IMR-90 (cell line): ENCODE results near the gene SHCBP1L. TPM values are rescaled to one million over a fixed set of nuclear protein-coding genes. Genes with fewer than 3 reads are reported as not detected.

Source experiments
- ATAC-seq: fragments of 200-7000 bp; cut with Tn5 transposase; 2 replicates; pipeline ENCODE4 v1.9.1; 2020; ENCODE audit warnings: low read depth, mild to moderate bottlenecking, moderate library complexity
- BruUV-seq: library from RNA; stranded (reverse); fragments of 400-500 nt; replicated peaks from 2 replicates; lab custom pipeline; 2021; lab: Mats Ljungman, UMichigan
- CTCF ChIA-PET: fragments of 300-600 bp; formaldehyde crosslinking; extraction: SDS; loops from one replicate; lab custom pipeline; 2021; ENCODE audit warnings: antibody characterized with exemption; lab: Yijun Ruan, JAX
- POLR2A ChIA-PET: fragments of 300-600 bp; sonication (Branson Sonifier 250); formaldehyde crosslinking; loops from one replicate; lab custom pipeline; 2022; ENCODE audit warnings: antibody characterized with exemption; ENCODE audit not compliant: unreplicated experiment; lab: Charles Lee
- DNase-seq: peaks from one replicate; pipeline ENCODE4 v3.0.0; 2013
- H2AFZ ChIP-seq: replicated peaks from 2 replicates; pipeline ENCODE3; 2013; ENCODE audit warnings: low read length, mild to moderate bottlenecking; ENCODE audit not compliant: poor library complexity
- H2AK5ac ChIP-seq: 2 replicates; pipeline ENCODE4 v1.6.1; 2013; ENCODE audit warnings: low read depth, low read length, inconsistent platforms
- H2AK9ac ChIP-seq: replicated peaks from 2 replicates; pipeline ENCODE3; 2013; ENCODE audit warnings: mild to moderate bottlenecking, low read depth, low read length, moderate library complexity; ENCODE audit not compliant: poor library complexity
- H2BK120ac ChIP-seq: 2 replicates; pipeline ENCODE4 v1.6.1; 2013; ENCODE audit warnings: low read depth, low read length, inconsistent platforms
- H2BK15ac ChIP-seq: 3 replicates; pipeline ENCODE4 v1.6.1; 2013; ENCODE audit warnings: low read depth, low read length, inconsistent platforms
- H2BK20ac ChIP-seq: 2 replicates; pipeline ENCODE4 v1.6.1; 2013; ENCODE audit warnings: low read depth, mild to moderate bottlenecking, inconsistent platforms, low read length, moderate library complexity
- H2BK5ac ChIP-seq: 2 replicates; pipeline ENCODE4 v1.6.1; 2013; ENCODE audit warnings: mild to moderate bottlenecking, low read depth, low read length, inconsistent platforms; ENCODE audit not compliant: poor library complexity, severe bottlenecking
- H3K14ac ChIP-seq: replicated peaks from 2 replicates; pipeline ENCODE4 v1.6.1; 2013; ENCODE audit warnings: low read depth, low read length, inconsistent platforms
- H3K18ac ChIP-seq: 2 replicates; pipeline ENCODE4 v1.6.1; 2013; ENCODE audit warnings: low read depth, low read length, control low read depth
- H3K23ac ChIP-seq: 2 replicates; pipeline ENCODE4 v1.6.1; 2013; ENCODE audit warnings: low read depth, low read length, inconsistent platforms
- H3K27ac ChIP-seq: 2 replicates; pipeline ENCODE4 v1.5.1; 2013; ENCODE audit warnings: mild to moderate bottlenecking, control low read depth, low read length; ENCODE audit not compliant: insufficient read depth
- H3K27me3 ChIP-seq: 2 replicates; pipeline ENCODE4 v1.6.1; 2013; ENCODE audit warnings: low read length; ENCODE audit not compliant: control insufficient read depth, insufficient read depth
- H3K36me3 ChIP-seq: 2 replicates; pipeline ENCODE4 v1.6.1; 2013; ENCODE audit warnings: low read length, mixed read lengths; ENCODE audit not compliant: control insufficient read depth, insufficient read depth
- H3K4ac ChIP-seq: 2 replicates; pipeline ENCODE4 v1.6.1; 2013; ENCODE audit warnings: low read depth, low read length, inconsistent platforms
- H3K4me1 ChIP-seq: 2 replicates; pipeline ENCODE4 v1.6.1; 2013; ENCODE audit warnings: low read length, mixed read lengths; ENCODE audit not compliant: control insufficient read depth, insufficient read depth
- H3K4me2 ChIP-seq: 2 replicates; pipeline ENCODE4 v1.6.1; 2013; ENCODE audit warnings: low read depth, mild to moderate bottlenecking, control low read depth, low read length, moderate library complexity
- H3K4me3 ChIP-seq: 2 replicates; pipeline ENCODE4 v1.5.1; 2013; ENCODE audit warnings: low read depth, mild to moderate bottlenecking, control low read depth, low read length, moderate library complexity; ENCODE audit not compliant: insufficient read depth
- H3K56ac ChIP-seq: 2 replicates; pipeline ENCODE4 v1.6.1; 2013; ENCODE audit warnings: low read length, inconsistent platforms; ENCODE audit not compliant: insufficient read depth; ENCODE audit errors: extremely low read depth
- H3K79me1 ChIP-seq, 2 experiments: 2 replicates each; pipeline ENCODE4 v1.6.1; 2013; ENCODE audit warnings: low read length in 2 of 2, inconsistent platforms in 1 of 2, low read depth in 1 of 2
- H3K9ac ChIP-seq: 2 replicates; pipeline ENCODE4 v1.6.1; 2013; ENCODE audit warnings: low read depth, low read length, control low read depth
- H3K9me1 ChIP-seq: 2 replicates; pipeline ENCODE4 v1.6.1; 2013; ENCODE audit warnings: low read length, inconsistent platforms; ENCODE audit not compliant: insufficient read depth
- H3K9me3 ChIP-seq: 2 replicates; pipeline ENCODE4 v1.6.1; 2013; ENCODE audit warnings: low read length; ENCODE audit not compliant: control insufficient read depth, insufficient read depth
- H4K20me1 ChIP-seq: 2 replicates; pipeline ENCODE4 v1.6.1; 2013; ENCODE audit warnings: low read length, inconsistent platforms; ENCODE audit not compliant: insufficient read depth
- H4K5ac ChIP-seq: 2 replicates; pipeline ENCODE4 v1.6.1; 2013; ENCODE audit warnings: mild to moderate bottlenecking, low read depth, low read length, control low read depth
- H4K8ac ChIP-seq, 2 experiments: 2 replicates each; pipeline ENCODE4 v1.6.1; 2013; ENCODE audit warnings: low read depth in 2 of 2, low read length in 2 of 2, control low read depth in 1 of 2, inconsistent platforms in 1 of 2
- H4K91ac ChIP-seq: 2 replicates; pipeline ENCODE4 v1.6.1; 2013; ENCODE audit warnings: low read depth, low read length, inconsistent platforms; ENCODE audit not compliant: insufficient read depth
- CEBPB ChIP-seq: IDR thresholded peaks from 2 replicates; pipeline ENCODE4 v1.6.1; 2012; ENCODE audit warnings: low read depth, low read length, improper control_type of control experiment
- CHD1 ChIP-seq: IDR thresholded peaks from 2 replicates; pipeline ENCODE4 v1.6.1; 2012; ENCODE audit warnings: low read depth, low read length, improper control_type of control experiment
- FOS ChIP-seq: fragments of 150-350 bp; IDR thresholded peaks from 2 replicates; pipeline ENCODE4 v1.6.1; 2016; ENCODE audit warnings: low read depth, low read length
- MAFK ChIP-seq: IDR thresholded peaks from 2 replicates; pipeline ENCODE4 v1.6.1; 2012; ENCODE audit warnings: low read depth, low read length, improper control_type of control experiment
- MAZ ChIP-seq: IDR thresholded peaks from 2 replicates; pipeline ENCODE4 v1.6.1; 2012; ENCODE audit warnings: low read depth, mild to moderate bottlenecking, low read length, improper control_type of control experiment, moderate library complexity, borderline replicate concordance
- RAD21 ChIP-seq: IDR thresholded peaks from 2 replicates; pipeline ENCODE4 v1.6.1; 2012; ENCODE audit warnings: low read length, improper control_type of control experiment
- RCOR1 ChIP-seq: IDR thresholded peaks from 2 replicates; pipeline ENCODE4 v1.6.1; 2012; ENCODE audit warnings: mild to moderate bottlenecking, low read length, improper control_type of control experiment; ENCODE audit not compliant: insufficient replicate concordance
- RFX5 ChIP-seq: IDR thresholded peaks from 2 replicates; pipeline ENCODE4 v1.8.0; 2012; ENCODE audit warnings: low read depth, mild to moderate bottlenecking, low read length, moderate library complexity
- WGBS, 2 experiments: methylation state at CpG; one replicate each; pipeline versions ENCODE4 v1.1.5 to v1.1.7; 2013; ENCODE audit warnings: missing lambda C conversion rate in 2 of 2; ENCODE audit not compliant: insufficient read length in 1 of 2; ENCODE audit errors: extremely low coverage in 2 of 2; 5-methylcytosine and 5-hydroxymethylcytosine counted together
- dilution Hi-C: fragments of 300-500 bp; cut with HindIII; formaldehyde crosslinking; loops from one replicate; pipeline ENCODE4 v1.14.3; 2018; ENCODE audit warnings: low sequenced_read_pairs; ENCODE audit not compliant: unreplicated experiment
- in situ Hi-C: fragments of 300-500 bp; cut with MboI; formaldehyde crosslinking; loops from 3 replicates; pipeline ENCODE4 v1.14.3; 2019; ENCODE audit warnings: low sequenced_read_pairs, inconsistent platforms, mixed read lengths
- intact Hi-C: fragments of 100-400 bp; cut with micrococcal nuclease; formaldehyde crosslinking; loops from 2 replicates; pipeline ENCODE4 v1.10.0; 2022
- polyA plus RNA-seq, 3 experiments: library from polyadenylated mRNA; depleted of rRNA; stranded (reverse); fragments of >200 nt; gene quantifications; 2 replicates each; pipeline ENCODE4 v1.2.3, GENCODE V29; 2012; ENCODE audit warnings: low replicate concordance in 1 of 3
- total RNA-seq: library from RNA; depleted of rRNA; stranded (reverse); fragments of >200 nt; gene quantifications from 2 replicates; pipeline ENCODE4 v1.2.3, GENCODE V29; 2012

Gene SHCBP1L
- total and polyA plus RNA-seq, 2 of the 4 experiments (the other 2 are of a cell fraction) = not detected

DNA sequence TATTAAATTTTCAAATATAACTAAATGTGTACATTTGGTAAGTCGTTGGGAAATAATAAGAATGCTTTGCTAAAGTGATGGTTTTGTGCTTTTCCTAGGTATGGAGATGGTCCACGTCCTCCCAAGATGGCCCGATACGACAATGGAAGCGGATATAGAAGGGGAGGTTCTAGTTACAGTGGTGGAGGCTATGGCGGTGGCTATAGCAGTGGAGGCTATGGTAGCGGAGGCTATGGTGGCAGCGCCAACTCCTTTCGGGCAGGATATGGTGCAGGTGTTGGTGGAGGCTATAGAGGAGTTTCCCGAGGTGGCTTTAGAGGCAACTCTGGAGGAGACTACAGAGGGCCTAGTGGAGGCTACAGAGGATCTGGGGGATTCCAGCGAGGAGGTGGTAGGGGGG lies 66.0 kb downstream of the SHCBP1L start:
- dilution Hi-C loops (no loop called here), in situ Hi-C loops (loop anchor here (10.0 to 25.0 kb wide), 2 partner anchors 228 to 1825 kb away; no protein-coding TSS in a partner anchor), intact Hi-C loops (loop anchor here (10.0 kb wide), 1 partner anchor 238 kb away; no protein-coding TSS in a partner anchor)
- H4K5ac ChIP-seq = no peak overlapping the region
- no peak overlapping the region for H3K4me2 ChIP-seq
- no peaks in the 10 kb centered on the region for H3K9me3 ChIP-seq
- no peak overlapping the region for H2BK5ac ChIP-seq
- no peak overlapping the region for H2BK120ac ChIP-seq
- no peak overlapping the region for H2AK5ac ChIP-seq
- H2AK9ac ChIP-seq = no peak overlapping the region
- TF ChIP-seq CHD1 (no peak), RFX5 (no peak), MAFK (no peak), RCOR1 (no peak), RAD21 (no peak), MAZ (no peak), FOS (no peak), CEBPB (no peak)
- no peak overlapping the region for H4K91ac ChIP-seq
- H3K18ac ChIP-seq = no peak overlapping the region
- H3K36me3 ChIP-seq = peaks cover 42% of the 10 kb centered on the region
- H3K4ac ChIP-seq = no peak overlapping the region
- ChIA-PET CTCF (no interaction called here), POLR2A (no interaction called here)
- no peak overlapping the region for H2BK20ac ChIP-seq
- no peak overlapping the region for H3K27ac ChIP-seq
- H3K4me1 ChIP-seq = peaks cover 2% of the 10 kb centered on the region; the same call in 1 of the 2 replicates
- no peak overlapping the region for H3K23ac ChIP-seq
- H3K27me3 ChIP-seq = no peaks in the 10 kb centered on the region
- H4K20me1 ChIP-seq = peaks cover 6% of the 10 kb centered on the region; the same call in 1 of the 2 replicates
- peaks cover 3% of the 10 kb centered on the region; the same call in 1 of the 2 replicates for H3K9me1 ChIP-seq
- ATAC-seq (no peak), DNase-seq (no peak)
- H3K9ac ChIP-seq = no peak overlapping the region
- no peak overlapping the region for H2BK15ac ChIP-seq
- no TSS peak for BruUV-seq
- WGBS, 2 experiments = 97% methylated on average over 6 of the region's 11 CpGs; no CpG with 5 or more reads in 1 of the 2 experiments
- no peak overlapping the region for H3K14ac ChIP-seq
- no peak overlapping the region for H2AFZ ChIP-seq
- H4K8ac ChIP-seq = no peak overlapping the region
- H3K79me1 ChIP-seq = peaks cover 6 to 7% of the 10 kb centered on the region in 2 experiments; a peak in 3 of 4 replicates
- no peak overlapping the region for H3K4me3 ChIP-seq
- no peak overlapping the region for H3K56ac ChIP-seq
